Uterus (tissue), 4 donors: ENCODE measurements around the gene DDIT3. TPM values are rescaled to one million over a fixed set of nuclear protein-coding genes. Genes with fewer than 3 reads are reported as not detected.

Experiments
- DNase-seq, 2 donors: peaks; one replicate each; pipeline ENCODE4 v3.0.0-alpha.2; 2019 to 2020
- H3K27ac ChIP-seq, 2 donors: fragments of 200-600 bp; sonication (generic); 1 replicate in 1 of 2; 2 replicates in 1 of 2; pipeline ENCODE4 v1.5.1; 2016 to 2018
- H3K27me3 ChIP-seq, 2 donors: fragments of 200-600 bp; sonication (generic); one replicate each; pipeline ENCODE4 v1.5.1; 2018 to 2019; ENCODE audit warnings: control low read depth in 1 of 2
- H3K36me3 ChIP-seq, 2 donors: fragments of 200-600 bp; sonication (generic); one replicate each; pipeline ENCODE4 v1.5.1; 2019; ENCODE audit warnings: control low read depth in 1 of 2
- H3K4me1 ChIP-seq, 2 donors: fragments of 200-600 bp; sonication (generic); one replicate each; pipeline ENCODE4 v1.5.1; 2018 to 2019; ENCODE audit warnings: control low read depth in 1 of 2
- H3K4me3 ChIP-seq, 2 donors: fragments of 200-600 bp; sonication (generic); 1 replicate in 1 of 2; 2 replicates in 1 of 2; pipeline ENCODE4 v1.5.1; 2018 to 2019; ENCODE audit warnings: mild to moderate bottlenecking in 1 of 2
- H3K9me3 ChIP-seq, 2 donors: fragments of 200-600 bp; sonication (generic); one replicate each; pipeline ENCODE4 v1.5.1; 2019; ENCODE audit warnings: control low read depth in 1 of 2
- POLR2A ChIP-seq, 2 donors: fragments of 450-650 bp; IDR thresholded peaks; one replicate each; pipeline ENCODE4 v1.6.1; 2016; ENCODE audit warnings: antibody characterized with exemption in 2 of 2, mild to moderate bottlenecking in 1 of 2, moderate library complexity in 1 of 2
- intact Hi-C: fragments of 100-400 bp; cut with DNase I; formaldehyde crosslinking; loops from one replicate; pipeline ENCODE4 v1.15.1; 2023; ENCODE audit warnings: low total_unique reads
- total RNA-seq, 4 donors: library from RNA; depleted of rRNA in 3 of 4; stranded (reverse); fragments of >200 nt in 3 of 4; gene quantifications; one replicate each; pipeline versions ENCODE4 v1.1.0 to v1.2.4, GENCODE V29; 2014 to 2023
- TF ChIP-seq, protein P1 (sequence below), 4 experiments: fragments of 200-600 bp in 2 of 4; fragments of 450-650 bp in 2 of 4; sonication (generic) in 2 of 4; IDR thresholded peaks; one replicate each; pipeline ENCODE4 v1.5.1; 2016 to 2019; ENCODE audit warnings: antibody characterized with exemption in 4 of 4, mild to moderate bottlenecking in 2 of 4, moderate library complexity in 1 of 4
- donor health status: DM: yes; HTN: yes; CAD: no.

Gene DDIT3
- total RNA-seq, 4 donors from 2014 or later: 2.3 to 28.2 (median 9.8) TPM

- TF ChIP-seq, protein P1, sequence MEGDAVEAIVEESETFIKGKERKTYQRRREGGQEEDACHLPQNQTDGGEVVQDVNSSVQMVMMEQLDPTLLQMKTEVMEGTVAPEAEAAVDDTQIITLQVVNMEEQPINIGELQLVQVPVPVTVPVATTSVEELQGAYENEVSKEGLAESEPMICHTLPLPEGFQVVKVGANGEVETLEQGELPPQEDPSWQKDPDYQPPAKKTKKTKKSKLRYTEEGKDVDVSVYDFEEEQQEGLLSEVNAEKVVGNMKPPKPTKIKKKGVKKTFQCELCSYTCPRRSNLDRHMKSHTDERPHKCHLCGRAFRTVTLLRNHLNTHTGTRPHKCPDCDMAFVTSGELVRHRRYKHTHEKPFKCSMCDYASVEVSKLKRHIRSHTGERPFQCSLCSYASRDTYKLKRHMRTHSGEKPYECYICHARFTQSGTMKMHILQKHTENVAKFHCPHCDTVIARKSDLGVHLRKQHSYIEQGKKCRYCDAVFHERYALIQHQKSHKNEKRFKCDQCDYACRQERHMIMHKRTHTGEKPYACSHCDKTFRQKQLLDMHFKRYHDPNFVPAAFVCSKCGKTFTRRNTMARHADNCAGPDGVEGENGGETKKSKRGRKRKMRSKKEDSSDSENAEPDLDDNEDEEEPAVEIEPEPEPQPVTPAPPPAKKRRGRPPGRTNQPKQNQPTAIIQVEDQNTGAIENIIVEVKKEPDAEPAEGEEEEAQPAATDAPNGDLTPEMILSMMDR (IDR thresholded peaks at IDR 0.05): no peak
- no peak for TF ChIP-seq POLR2A (IDR thresholded peaks at IDR 0.05)
- no peak overlapping the region for H3K27ac ChIP-seq
- H3K9me3 ChIP-seq: no peaks in the 10 kb centered on the region
- DNase-seq: no peak
- no peaks in the 10 kb centered on the region for H3K27me3 ChIP-seq
- H3K4me3 ChIP-seq: no peak overlapping the region
- H3K4me1 ChIP-seq: peaks cover 0 to 6% of the 10 kb centered on the region in 2 donors
- no peaks in the 10 kb centered on the region for H3K36me3 ChIP-seq
- intact Hi-C loops: no loop called here
These were observed 28.7 kb downstream of the DDIT3 start for GRCh38 chr12:57491393-57492280.

DNA sequence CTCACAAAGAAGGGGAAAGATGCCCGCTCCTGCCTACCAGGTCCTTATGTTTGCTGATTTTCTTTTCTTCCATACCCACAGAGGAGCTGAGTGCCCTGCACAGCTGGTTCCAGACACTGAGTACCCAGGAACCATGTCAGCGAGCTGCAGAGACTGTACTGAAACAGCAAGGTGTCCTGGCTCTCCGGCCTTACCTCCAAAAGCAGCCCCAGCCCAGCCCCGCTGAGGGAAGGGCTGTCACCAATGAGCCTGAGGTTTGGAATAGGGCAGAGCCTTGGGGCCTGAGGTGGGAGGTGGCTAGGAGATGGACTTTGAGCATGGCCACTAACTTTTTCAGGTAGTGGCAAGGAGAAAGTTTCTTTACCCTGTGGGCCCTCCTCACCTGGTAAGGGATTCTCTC is 30.2 kb downstream of the DDIT3 start:
- Histone ChIP-seq H3K27me3 (no peaks in the 10 kb centered on the region), H3K4me1 (peaks cover 0 to 6% of the 10 kb centered on the region in 2 donors), H3K9me3 (no peaks in the 10 kb centered on the region), H3K27ac (no peak overlapping the region), H3K36me3 (no peaks in the 10 kb centered on the region), H3K4me3 (no peak overlapping the region)
- intact Hi-C loops: no loop called here
- TF ChIP-seq POLR2A (IDR thresholded peaks at IDR 0.05): no peak
- TF ChIP-seq, protein P1 (IDR thresholded peaks at IDR 0.05): no peak
- DNase-seq: no peak

- Histone ChIP-seq H3K9me3 (no peaks in the 10 kb centered on the region), H3K27ac (no peak overlapping the region), H3K4me3 (peak overlapping the region in 1 of 2 donors; percentile 55), H3K27me3 (no peaks in the 10 kb centered on the region), H3K36me3 (no peaks in the 10 kb centered on the region), H3K4me1 (peaks cover 0 to 6% of the 10 kb centered on the region in 2 donors)
- intact Hi-C loops: no loop called here
- TF ChIP-seq, protein P1 (IDR thresholded peaks at IDR 0.05): no peak
- no peak for TF ChIP-seq POLR2A (IDR thresholded peaks at IDR 0.05)
- DNase-seq: no peak
These were observed 31.1 kb downstream of the DDIT3 start for GRCh38 chr12:57489157-57489641.

DNA sequence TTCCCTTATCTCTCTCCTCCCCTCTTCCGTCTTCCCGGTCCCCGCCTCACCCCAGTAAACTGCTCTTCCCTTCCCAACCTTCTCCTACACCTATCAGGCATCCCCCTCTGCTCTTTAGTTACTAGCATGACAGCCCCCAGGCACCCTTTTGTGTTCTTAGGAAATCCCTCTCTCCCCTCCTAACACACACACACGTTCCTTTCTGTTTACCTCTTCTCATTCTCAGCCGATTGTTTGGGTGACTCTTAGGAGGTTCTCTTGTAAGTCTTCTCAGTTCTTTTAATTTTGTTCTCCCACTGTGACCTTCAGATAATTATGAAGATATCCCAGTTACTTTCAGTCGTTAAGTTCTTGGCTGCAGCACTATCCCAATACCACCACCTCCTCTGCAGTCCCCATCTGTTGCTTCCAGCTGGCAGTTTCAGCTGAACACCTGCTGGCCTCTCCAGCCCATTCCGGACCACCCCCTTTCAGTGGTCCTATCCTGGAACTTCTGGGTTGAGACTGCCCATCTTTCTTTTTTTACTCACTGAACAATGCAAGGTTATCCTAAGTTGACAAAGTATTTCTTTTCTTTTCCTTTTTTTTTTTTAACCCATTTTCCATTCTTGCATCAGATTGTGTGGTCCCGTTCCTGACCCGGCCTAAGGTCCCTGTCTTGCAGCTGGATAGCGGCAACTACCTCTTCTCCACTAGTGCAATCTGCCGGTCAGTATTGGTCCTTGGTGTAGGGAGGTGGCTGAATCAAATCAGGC is 31.7 kb downstream of the DDIT3 start:
- TF ChIP-seq, protein P1 (IDR thresholded peaks at IDR 0.05): no peak
- TF ChIP-seq POLR2A (IDR thresholded peaks at IDR 0.05): no peak
- no peaks in the 10 kb centered on the region for H3K27me3 ChIP-seq
- intact Hi-C loops: no loop called here
- H3K9me3 ChIP-seq: no peaks in the 10 kb centered on the region
- peak overlapping the region; percentile 55 to 73 for H3K4me3 ChIP-seq
- H3K36me3 ChIP-seq: no peaks in the 10 kb centered on the region
- peak overlapping the region; percentile 61 to 74 for H3K27ac ChIP-seq
- no peak for DNase-seq
- peaks cover 0 to 6% of the 10 kb centered on the region in 2 donors for H3K4me1 ChIP-seq
